ENCODE measurements around the gene NXNL1.
"Not testable (repeated sequence)": the region's sequence is repeated elsewhere in the genome, so short reads cannot be mapped to it uniquely, and the experiment has no call there.

NXNL1 gene

DNA sequence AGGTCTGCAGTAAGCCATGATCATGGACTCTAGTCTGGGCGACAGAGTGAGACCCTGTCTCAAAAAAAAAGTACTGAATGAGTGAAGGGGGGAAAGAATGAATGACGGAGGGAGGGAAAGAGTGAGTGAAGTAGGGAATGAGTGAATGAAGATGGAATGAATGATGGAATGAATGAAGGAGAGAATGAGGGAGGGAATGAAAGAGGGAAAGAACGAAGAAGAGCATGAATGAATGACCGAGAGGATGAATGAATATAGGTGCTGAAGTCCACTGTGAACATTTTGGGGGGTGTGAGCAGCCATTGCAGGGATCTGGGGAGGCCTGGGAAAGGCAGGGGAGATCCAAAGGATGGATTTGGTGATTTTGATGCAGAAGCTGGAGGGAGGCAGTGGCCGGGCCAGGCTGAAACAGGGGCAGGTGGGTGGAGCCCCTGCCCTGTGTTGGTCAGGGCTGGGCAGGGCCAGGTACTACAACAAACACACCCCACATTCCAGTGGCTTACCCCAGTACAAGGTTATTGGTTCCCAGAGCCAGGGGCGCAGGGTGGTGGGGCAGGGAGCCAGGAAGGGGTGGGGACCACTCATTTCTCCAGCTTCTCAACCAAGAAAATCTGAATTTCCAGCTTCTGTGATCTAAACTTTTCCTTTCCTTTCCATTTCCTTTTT is 23.9 kb upstream of the NXNL1 start:
- TF ChIP-seq, protein P1, sequence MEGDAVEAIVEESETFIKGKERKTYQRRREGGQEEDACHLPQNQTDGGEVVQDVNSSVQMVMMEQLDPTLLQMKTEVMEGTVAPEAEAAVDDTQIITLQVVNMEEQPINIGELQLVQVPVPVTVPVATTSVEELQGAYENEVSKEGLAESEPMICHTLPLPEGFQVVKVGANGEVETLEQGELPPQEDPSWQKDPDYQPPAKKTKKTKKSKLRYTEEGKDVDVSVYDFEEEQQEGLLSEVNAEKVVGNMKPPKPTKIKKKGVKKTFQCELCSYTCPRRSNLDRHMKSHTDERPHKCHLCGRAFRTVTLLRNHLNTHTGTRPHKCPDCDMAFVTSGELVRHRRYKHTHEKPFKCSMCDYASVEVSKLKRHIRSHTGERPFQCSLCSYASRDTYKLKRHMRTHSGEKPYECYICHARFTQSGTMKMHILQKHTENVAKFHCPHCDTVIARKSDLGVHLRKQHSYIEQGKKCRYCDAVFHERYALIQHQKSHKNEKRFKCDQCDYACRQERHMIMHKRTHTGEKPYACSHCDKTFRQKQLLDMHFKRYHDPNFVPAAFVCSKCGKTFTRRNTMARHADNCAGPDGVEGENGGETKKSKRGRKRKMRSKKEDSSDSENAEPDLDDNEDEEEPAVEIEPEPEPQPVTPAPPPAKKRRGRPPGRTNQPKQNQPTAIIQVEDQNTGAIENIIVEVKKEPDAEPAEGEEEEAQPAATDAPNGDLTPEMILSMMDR (IDR thresholded peaks at IDR 0.05; ENCODE audit: control insufficient read depth, extremely low read depth, insufficient read depth): no peak
- no peak overlapping the region for H3K4me3 ChIP-seq (ENCODE audit: low read depth, low read length)
- no peak for DNase-seq (ENCODE audit: low read depth)

DNA sequence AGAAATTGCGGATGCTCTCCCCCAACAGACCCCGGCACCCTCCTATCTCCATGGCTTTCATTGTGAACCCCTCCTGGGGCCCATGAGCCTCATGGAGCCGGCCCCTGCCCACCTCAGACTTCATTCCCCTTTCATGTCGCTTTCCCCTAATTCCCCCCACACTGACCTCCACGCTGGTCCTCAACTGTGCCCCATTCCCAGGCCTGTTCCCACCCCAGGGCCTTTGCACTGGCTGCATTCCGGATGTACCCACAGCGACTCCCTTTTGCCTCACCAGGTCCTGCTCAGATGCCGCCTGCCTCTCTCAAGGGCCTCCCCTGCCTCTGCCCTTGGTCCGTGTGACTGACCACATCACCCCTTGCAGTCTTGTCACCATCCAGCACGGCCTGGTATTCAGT is 22.9 kb upstream of the NXNL1 start:
- no peak overlapping the region for H3K4me3 ChIP-seq (ENCODE audit: low read depth, low read length)
- TF ChIP-seq, protein P1 (IDR thresholded peaks at IDR 0.05; ENCODE audit: control insufficient read depth, extremely low read depth, insufficient read depth): no peak
- no peak for DNase-seq (ENCODE audit: low read depth)

DNA sequence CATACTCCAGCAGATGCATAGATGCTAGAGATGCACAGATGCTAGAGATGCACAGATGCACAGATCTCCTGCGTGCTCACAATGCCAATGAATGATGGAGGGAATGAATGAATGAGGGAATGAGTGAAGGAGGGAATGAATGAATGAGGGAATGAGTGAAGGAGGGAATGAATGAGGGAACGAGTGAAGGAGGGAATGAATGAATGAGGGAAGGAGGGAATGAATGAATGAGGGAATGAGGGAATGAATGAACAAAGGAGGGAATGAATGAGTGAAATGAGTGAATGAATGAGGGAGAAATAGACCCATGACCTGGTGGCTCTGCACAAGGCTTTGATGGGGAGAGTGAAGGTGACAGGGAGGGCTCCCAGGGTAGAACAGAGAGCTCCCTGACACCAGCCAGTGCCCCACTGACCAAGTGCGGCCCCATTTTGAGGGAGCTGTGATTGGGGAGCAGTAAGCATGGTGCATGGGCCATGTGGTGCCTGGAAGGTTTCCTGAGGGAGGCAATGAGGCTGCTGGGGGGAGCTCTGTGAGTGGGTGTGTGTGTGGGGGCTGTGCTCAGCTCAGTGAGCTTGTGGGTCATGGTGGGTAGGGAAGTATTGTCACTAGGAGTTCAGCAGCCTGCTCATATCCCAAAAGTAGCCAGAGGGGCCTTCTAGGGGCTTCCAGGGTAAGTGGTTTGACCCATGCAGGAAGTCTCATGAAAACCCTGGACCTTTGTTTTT is 22.3 kb upstream of the NXNL1 start:
- DNase-seq (ENCODE audit: low read depth): no peak
- TF ChIP-seq, protein P1 (IDR thresholded peaks at IDR 0.05; ENCODE audit: control insufficient read depth, extremely low read depth, insufficient read depth): no peak
- H3K4me3 ChIP-seq (ENCODE audit: low read depth, low read length): no peak overlapping the region

DNA sequence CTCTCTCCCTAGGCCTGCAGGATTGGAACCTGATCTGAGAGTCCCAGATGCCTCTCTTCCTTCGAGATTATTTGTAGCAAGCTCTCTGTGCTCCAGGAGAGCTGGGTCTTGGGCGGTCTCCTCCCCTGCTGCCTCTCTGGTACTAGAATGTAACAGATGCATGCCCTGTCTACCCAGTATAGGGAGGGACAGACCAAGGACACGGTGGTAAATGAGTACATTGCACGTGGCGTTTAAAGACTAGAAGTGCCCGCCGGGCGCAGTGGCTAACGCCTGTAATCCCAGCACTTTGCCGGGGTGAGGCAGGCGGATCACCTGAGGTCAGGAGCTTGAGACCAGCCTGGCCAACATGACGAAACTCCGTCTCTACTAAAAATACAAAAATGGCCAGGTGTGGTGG is 21.3 kb upstream of the NXNL1 start:
- TF ChIP-seq, protein P1 (IDR thresholded peaks at IDR 0.05; ENCODE audit: control insufficient read depth, extremely low read depth, insufficient read depth): no peak
- no peak overlapping the region for H3K4me3 ChIP-seq (ENCODE audit: low read depth, low read length)
- no peak for DNase-seq (ENCODE audit: low read depth)

DNA sequence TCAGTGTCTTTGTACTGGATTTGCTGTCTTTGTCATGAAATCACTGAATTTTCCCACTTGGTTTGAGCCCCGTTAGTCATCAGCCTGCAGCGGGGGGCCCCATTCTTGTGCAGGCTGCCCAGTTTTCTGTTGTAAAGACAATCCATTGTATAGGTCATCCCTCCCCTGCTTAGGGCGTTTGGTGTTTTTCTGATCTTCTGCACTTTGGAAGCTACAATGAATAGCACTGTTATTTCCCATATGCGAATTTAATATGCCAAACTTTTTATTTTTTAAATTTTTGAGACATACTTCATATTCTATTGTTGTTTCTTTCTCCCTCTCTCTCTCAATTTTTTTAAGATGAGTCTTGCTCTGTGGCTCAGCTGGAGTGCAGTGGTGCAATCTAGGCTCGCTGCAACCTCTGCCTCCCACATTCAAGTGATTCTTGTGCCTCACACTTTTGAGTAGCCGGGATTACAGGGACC is 18.6 kb upstream of the NXNL1 start:
- TF ChIP-seq, protein P1 (IDR thresholded peaks at IDR 0.05; ENCODE audit: control insufficient read depth, extremely low read depth, insufficient read depth): no peak
- DNase-seq (ENCODE audit: low read depth): no peak
- no peak overlapping the region for H3K4me3 ChIP-seq (ENCODE audit: low read depth, low read length)

DNA sequence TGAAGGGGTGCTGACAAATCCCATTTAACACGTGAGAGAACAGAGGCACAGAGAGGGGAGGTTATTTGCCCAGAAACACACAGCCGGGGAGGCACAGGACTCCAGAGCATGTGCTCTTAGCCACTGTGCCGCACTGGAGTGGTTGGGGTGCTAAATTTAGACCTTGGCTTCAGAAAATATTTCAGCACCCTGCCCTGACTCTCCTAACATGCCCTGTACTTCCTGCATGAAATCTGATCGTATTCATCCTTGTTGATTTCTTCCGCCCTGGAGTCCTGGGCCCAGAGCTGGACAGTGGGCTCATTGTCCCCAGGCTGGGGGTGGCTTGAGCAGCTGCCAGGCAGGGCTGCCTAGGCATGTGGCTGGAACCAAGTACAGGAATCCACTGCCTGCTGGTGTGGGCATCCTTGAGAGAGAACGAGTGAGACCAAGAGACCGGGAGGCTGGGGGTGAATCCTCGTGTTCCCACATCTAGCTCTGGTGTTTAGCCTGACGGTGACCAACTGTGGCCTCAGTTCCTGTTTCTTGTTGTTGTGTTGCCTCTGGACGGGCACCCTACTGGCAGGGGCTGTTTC is 14.9 kb upstream of the NXNL1 start:
- H3K4me3 ChIP-seq (ENCODE audit: low read depth, low read length): no peak overlapping the region
- no peak for DNase-seq (ENCODE audit: low read depth)
- TF ChIP-seq, protein P1 (IDR thresholded peaks at IDR 0.05; ENCODE audit: control insufficient read depth, extremely low read depth, insufficient read depth): no peak

DNA sequence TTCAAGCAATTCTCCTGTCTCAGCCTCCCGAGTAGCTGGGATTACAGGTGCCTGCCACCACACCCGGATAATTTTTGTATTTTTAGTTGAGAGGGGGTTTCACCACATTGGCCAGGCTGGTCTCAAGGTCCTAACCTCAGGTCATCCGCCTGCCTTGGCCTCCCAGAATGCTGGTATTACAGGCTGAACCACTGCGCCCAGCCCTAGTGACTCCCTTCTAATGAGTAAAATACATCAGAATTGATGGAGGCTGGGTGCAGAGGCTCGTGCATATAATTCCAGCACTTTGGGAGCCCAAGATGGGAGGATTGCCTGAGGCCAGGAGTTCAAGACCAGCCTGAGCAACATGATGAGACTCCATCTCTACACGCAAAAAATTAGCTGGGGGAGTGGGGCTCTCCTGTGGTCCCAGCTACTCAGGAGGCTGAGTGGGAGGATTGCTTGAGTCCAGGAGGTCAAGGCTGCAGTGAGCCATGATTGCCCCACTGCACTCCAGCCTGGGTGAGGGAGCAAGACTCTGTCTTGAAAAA is 14.3 kb upstream of the NXNL1 start:
- not testable (repeated sequence) for H3K4me3 ChIP-seq (ENCODE audit: low read depth, low read length); DNase-seq (ENCODE audit: low read depth)
